ENCODE results near the gene PEAK3. TPM values are rescaled to one million over a fixed set of nuclear protein-coding genes. Genes with fewer than 3 reads are reported as not detected.

The PEAK3 gene
- total and polyA plus RNA-seq, 9 of the 15 experiments (the other 6 are each of a cell fraction or from before 2014, with no cell fraction given): 0.07 to 0.40 TPM; not detected in 7

- TF ChIP-seq NR1H2 (CRISPR knock-in tag; IDR thresholded peaks at IDR 0.05) (0 out of 2 replicates have a peak, but pooled peaks have one; percentile 8), ARID3B (CRISPR knock-in tag; IDR thresholded peaks at IDR 0.05; ENCODE audit: borderline replicate concordance) (no peak; the same call in 1 of the 2 replicates), THAP7 (CRISPR knock-in tag; IDR thresholded peaks at IDR 0.05) (no peak; the same call in 1 of the 2 replicates), PURB (CRISPR knock-in tag; IDR thresholded peaks at IDR 0.05; ENCODE audit: low read depth) (no peak), GTF2F1 (IDR thresholded peaks at IDR 0.05; ENCODE audit: low read depth, low read length) (peak; percentile 63; the same call in 1 of the 2 replicates), GTF2B (IDR thresholded peaks at IDR 0.05; ENCODE audit: extremely low read depth, insufficient read length) (no peak), SRF (CRISPR knock-in tag; IDR thresholded peaks at IDR 0.05) (no peak; a peak in 1 of 4 replicates), RBBP5 (IDR thresholded peaks at IDR 0.05; ENCODE audit: borderline replicate concordance, insufficient read depth, low read length, poor library complexity, severe bottlenecking) (peak; percentile 82), ZNF212 (CRISPR knock-in tag; IDR thresholded peaks at IDR 0.05) (no peak), PCBP2 (IDR thresholded peaks at IDR 0.05; ENCODE audit: low read depth, low read length, poor library complexity, severe bottlenecking) (no peak), MTA1 (IDR thresholded peaks at IDR 0.05; ENCODE audit: borderline replicate concordance) (no peak), MGA (IDR thresholded peaks at IDR 0.05) (peak; percentile 99)
Observed at GRCh38 chr19:2236314-2237050, 45.5 kb downstream of the PEAK3 start, which contains the start of the genes PLEKHJ1 and SF3A2 (continued).
